Spinal cord (tissue), 10 donors: ENCODE data around the gene POLDIP3. TPM values are rescaled to one million over a fixed set of nuclear protein-coding genes. Genes with fewer than 3 reads are reported as not detected.
A peak's percentile ranks its signal among the peaks of the same experiment; 100 is the strongest.
"Not testable (repeated sequence)": the region's sequence is repeated elsewhere in the genome, so short reads cannot be mapped to it uniquely, and the experiment has no call there.

Source experiments
- DNase-seq, 6 donors: peaks; one replicate each; pipeline versions ENCODE4 v3.0.0 to v3.0.0-alpha.2; 2013 to 2015; ENCODE audit warnings: low spot score in 6 of 6, low read depth in 4 of 6
- H3K27ac ChIP-seq: one replicate; pipeline ENCODE4 v1.5.1; 2013; ENCODE audit warnings: low read depth, low read length, control low read depth
- H3K27me3 ChIP-seq: one replicate; pipeline ENCODE4 v1.6.1; 2013; ENCODE audit warnings: low read length; ENCODE audit not compliant: control insufficient read depth, insufficient read depth
- H3K36me3 ChIP-seq: one replicate; pipeline ENCODE4 v1.6.1; 2013; ENCODE audit warnings: low read length; ENCODE audit not compliant: control insufficient read depth, insufficient read depth
- H3K4me1 ChIP-seq: one replicate; pipeline ENCODE4 v1.6.1; 2013; ENCODE audit warnings: low read length; ENCODE audit not compliant: control insufficient read depth, insufficient read depth
- H3K4me3 ChIP-seq: one replicate; pipeline ENCODE4 v1.5.1; 2013; ENCODE audit warnings: low read depth, low read length, control low read depth
- H3K9me3 ChIP-seq: one replicate; pipeline ENCODE4 v1.6.1; 2013; ENCODE audit warnings: low read length; ENCODE audit not compliant: control insufficient read depth, insufficient read depth
- WGBS: methylation state at CpG from one replicate; pipeline ENCODE4 v1.1.5; 2013; ENCODE audit warnings: missing lambda C conversion rate; ENCODE audit not compliant: insufficient coverage; 5-methylcytosine and 5-hydroxymethylcytosine counted together
- polyA plus RNA-seq, 2 donors: library from polyadenylated mRNA; unstranded; fragments of 120-200 nt; gene quantifications; one replicate each; pipeline ENCODE4 v1.2.1, GENCODE V29; 2013; ENCODE audit not compliant: insufficient read length in 2 of 2
- total RNA-seq, 2 donors: library from RNA; depleted of rRNA in 1 of 2; stranded (reverse); fragments of 120-200 nt in 1 of 2; fragments of >200 nt in 1 of 2; gene quantifications; one replicate each; pipeline versions ENCODE4 v1.2.3 to v1.2.4, GENCODE V29; 2013 to 2014
- donor health status: healthy.

POLDIP3 gene
- total and polyA plus RNA-seq, 4 donors, result 29.2 to 92.6 (median 72.9) TPM

DNA sequence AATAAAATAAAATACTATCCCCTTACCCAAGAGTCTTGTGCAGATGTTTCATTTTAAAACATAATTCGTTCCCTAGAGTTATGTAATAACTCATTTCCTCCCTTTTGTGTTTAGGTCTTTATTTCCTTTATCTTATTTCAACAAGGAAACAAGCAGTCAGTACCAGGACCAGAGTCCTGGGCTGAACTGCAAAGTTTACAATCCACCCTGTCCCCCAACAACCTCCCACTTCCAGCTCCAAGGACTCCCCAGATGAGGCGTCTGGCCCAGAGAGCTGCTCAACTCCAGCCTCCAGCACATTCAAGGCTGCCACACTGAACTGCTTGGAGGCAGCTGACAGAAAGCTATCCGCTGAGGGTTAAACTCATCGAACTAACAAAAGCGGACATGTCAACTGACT, 4.5 kb downstream of the POLDIP3 start:
- WGBS, result 85% methylated on average over 5 of the region's 5 CpGs
- Histone ChIP-seq H3K27me3 (no peaks in the 10 kb centered on the region), H3K9me3 (no peaks in the 10 kb centered on the region), H3K4me1 (peaks cover 57% of the 10 kb centered on the region), H3K36me3 (peaks cover 26% of the 10 kb centered on the region), H3K27ac (peak overlapping the region; percentile 17), H3K4me3 (no peak overlapping the region)
- no peak for DNase-seq

DNA sequence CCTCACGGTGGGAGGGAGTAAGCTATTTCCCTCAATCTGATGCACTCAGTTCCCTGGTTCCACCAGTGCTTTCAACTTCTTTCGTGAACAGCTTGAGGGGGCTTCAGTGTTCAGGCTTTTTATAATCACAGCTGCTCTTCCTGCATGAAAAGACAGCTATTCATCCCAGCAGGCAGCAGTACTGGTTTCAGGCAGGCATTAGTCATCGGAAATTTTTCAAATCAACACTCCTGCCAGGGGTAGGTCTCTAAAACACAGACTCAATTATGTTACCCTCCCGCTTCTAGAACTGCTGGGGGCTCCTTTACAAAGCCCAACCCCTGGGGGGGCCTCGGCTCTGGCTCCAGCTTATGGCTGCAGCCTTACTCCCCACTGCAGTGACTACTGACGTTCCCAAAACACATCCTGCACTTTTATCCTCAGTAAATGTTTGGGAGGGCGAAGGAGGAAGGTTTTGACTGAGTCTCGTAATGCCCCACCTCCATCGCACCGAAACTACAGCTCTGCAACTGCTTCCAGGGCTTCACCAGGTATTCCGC, 5.8 kb downstream of the POLDIP3 start:
- no peaks in the 10 kb centered on the region for H3K9me3 ChIP-seq
- H3K27ac ChIP-seq, result peak overlapping the region; percentile 92
- peaks cover 29% of the 10 kb centered on the region for H3K36me3 ChIP-seq
- no peaks in the 10 kb centered on the region for H3K27me3 ChIP-seq
- peak overlapping the region; percentile 29 for H3K4me3 ChIP-seq
- H3K4me1 ChIP-seq, result peaks cover 55% of the 10 kb centered on the region
- peak in 5 of 6 donors; percentile 50 to 93 (median 60) for DNase-seq
- 12% methylated on average over 3 of the region's 11 CpGs for whole genome bisulfite sequencing

DNA sequence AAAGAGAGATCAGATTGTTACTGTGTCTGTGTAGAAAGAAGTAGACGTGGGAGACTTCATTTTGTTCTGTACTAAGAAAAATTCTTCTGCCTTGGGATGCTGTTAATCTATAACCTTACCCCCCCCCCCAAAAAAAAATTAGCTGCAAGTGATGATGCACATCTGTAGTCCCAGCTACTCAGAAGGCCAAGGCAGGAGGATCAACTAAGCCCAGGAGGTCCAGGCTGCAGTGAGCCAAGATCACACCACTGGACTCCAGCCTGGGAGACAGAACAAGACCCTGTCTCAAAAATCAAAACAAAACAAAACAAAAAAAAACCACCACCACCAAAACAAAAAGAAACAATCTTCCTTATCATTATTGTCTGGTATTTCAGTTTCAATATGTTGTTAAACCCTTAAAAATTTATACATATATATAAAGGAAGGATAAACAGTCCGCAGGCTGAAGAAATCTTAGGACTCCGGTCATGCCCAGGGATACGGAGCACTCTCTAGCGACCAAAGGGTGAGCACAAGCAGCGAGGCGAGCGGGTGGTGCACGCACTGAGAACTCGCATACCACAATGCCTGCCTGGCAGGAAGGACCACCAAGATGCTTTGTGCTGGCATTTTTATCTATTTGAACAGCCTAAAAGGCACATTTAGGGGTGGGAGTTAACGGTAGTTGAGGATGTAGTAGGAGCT, 6.4 kb downstream of the POLDIP3 start:
- Histone ChIP-seq H3K36me3 (peaks cover 29% of the 10 kb centered on the region), H3K9me3 (no peaks in the 10 kb centered on the region), H3K27me3 (no peaks in the 10 kb centered on the region), H3K4me3 (peak overlapping the region; percentile 29), H3K27ac (peak overlapping the region; percentile 92), H3K4me1 (peaks cover 49% of the 10 kb centered on the region)
- WGBS, result 8% methylated on average over 9 of the region's 11 CpGs
- DNase-seq, result no peak

DNA sequence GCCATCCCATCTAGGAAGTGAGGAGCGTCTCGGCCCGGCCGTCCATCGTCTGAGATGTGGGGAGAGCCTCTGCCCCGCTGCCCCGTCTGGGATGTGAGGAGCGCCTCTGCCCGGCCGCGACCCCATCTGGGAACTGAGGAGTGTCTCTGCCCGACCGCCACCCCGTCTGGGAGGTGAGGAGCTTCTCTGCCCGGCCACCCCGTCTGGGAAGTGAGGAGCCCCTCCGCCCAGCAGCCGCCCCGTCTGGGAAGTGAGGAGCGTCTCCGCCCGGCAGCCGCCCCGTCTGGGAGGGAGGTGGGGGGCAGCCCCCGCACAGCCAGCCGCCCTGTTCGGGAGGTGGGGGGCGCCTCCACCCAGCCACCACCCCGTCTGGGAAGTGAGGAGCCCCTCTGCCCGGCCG, 7.0 kb downstream of the POLDIP3 start:
- not testable (repeated sequence) for H3K9me3 ChIP-seq, H3K27ac ChIP-seq, H3K4me3 ChIP-seq, H3K27me3 ChIP-seq, DNase-seq
- WGBS, result 94% methylated on average over 20 of the region's 31 CpGs
- Histone ChIP-seq H3K36me3 (peaks cover 29% of the 10 kb centered on the region), H3K4me1 (peaks cover 42% of the 10 kb centered on the region)

DNA sequence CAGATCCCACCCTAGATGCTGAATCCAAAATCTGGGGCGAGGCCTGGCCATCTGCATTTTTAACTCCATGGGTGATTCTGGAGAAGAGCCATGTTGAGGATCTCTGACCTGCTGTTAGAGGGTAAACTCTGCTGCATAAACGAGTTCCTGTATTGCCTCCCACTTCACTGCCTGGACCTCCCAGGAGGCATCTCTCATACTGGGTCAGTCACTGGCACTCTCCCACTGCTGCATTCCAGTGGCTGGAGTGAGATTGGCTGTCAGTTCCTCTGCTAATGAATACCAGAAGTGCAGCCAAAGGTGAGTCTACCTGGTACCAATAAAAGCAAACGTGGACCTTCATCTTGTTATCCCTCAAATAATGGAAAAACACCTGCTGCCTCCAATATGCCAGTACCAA, 10.3 kb downstream of the POLDIP3 start:
- peaks cover 51% of the 10 kb centered on the region for H3K36me3 ChIP-seq
- DNase-seq, result no peak
- H3K4me1 ChIP-seq, result peaks cover 19% of the 10 kb centered on the region
- no peaks in the 10 kb centered on the region for H3K9me3 ChIP-seq
- no peak overlapping the region for H3K27ac ChIP-seq
- no peaks in the 10 kb centered on the region for H3K27me3 ChIP-seq
- WGBS, result 59% methylated on average over 3 of the region's 3 CpGs
- H3K4me3 ChIP-seq, result no peak overlapping the region

DNA sequence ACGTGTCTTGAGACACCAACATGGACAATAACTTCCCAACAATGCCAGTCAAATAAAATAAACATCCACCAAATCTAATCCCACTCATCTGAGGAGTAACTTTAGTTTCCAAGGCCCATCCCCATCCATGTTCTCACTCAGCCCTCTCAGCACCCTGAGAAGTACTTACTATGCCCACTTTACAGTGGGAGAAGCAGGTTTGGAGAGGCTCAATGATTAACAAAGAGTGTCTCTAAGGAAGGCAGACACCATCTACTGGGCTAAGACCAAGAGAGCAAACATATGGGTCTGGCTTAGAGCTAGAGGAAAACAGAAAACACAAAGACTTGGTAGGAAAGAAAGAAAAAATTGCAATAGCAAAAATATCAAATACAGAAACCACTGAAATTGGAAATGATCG, 11.3 kb downstream of the POLDIP3 start:
- no peak for DNase-seq
- H3K4me3 ChIP-seq, result no peak overlapping the region
- 100% methylated on average over 1 of the region's 2 CpGs for WGBS
- peaks cover 61% of the 10 kb centered on the region for H3K36me3 ChIP-seq
- H3K27me3 ChIP-seq, result no peaks in the 10 kb centered on the region
- H3K4me1 ChIP-seq, result peaks cover 11% of the 10 kb centered on the region
- no peaks in the 10 kb centered on the region for H3K9me3 ChIP-seq
- no peak overlapping the region for H3K27ac ChIP-seq

DNA sequence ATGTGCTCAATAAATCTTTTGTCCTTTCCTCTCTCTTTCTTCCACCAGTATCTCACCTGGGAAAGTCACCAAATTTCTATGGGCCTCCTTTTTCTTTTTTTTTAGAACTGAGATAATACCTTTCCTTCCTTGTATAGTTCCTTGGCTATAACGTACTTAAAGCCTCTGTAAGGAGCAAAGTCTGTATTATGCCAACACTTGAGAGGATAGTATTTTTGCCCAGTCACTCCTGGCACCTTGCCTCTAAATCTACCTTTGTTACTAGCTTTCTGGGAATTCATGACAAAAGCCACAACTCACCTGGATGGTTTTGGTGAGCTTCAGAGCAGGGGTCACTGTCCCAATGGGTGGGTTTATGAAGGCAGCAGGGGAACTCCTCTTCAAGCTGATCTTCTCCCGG, 12.2 kb downstream of the POLDIP3 start:
- Histone ChIP-seq H3K9me3 (no peaks in the 10 kb centered on the region), H3K36me3 (peaks cover 64% of the 10 kb centered on the region), H3K4me1 (peaks cover 2% of the 10 kb centered on the region), H3K27ac (no peak overlapping the region), H3K27me3 (no peaks in the 10 kb centered on the region), H3K4me3 (no peak overlapping the region)
- no peak for DNase-seq
- 100% methylated on average over 1 of the region's 2 CpGs for WGBS

DNA sequence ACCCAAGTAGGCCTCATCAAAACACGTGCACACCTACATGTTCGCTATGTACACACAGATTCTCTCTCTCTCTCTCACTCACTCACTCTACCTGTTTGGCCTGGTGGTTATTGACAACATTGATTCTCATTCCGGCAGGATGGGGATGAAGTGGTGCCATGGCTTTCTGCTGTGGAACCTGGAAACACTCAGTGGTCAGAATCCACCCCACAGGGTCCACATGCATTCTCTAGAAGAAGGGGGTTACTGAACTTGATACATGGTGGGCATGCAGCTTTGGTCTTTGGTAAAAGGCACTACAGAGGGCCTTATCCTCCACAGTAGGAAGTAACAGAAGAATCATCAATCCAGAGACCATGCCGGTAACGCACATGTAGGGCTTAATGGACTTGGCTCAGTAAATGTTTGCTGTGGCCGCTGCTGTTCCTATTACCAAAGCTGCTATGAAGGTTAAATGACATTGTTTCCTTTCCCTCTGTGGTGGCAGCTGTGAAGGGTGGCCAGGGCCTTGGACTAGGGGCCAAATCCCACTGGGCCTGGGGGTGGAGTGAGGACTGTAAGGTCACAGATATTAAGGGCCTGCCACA, 12.7 kb downstream of the POLDIP3 start:
- WGBS, result 94% methylated on average over 2 of the region's 6 CpGs
- H3K27ac ChIP-seq, result no peak overlapping the region
- H3K36me3 ChIP-seq, result peaks cover 64% of the 10 kb centered on the region

DNA sequence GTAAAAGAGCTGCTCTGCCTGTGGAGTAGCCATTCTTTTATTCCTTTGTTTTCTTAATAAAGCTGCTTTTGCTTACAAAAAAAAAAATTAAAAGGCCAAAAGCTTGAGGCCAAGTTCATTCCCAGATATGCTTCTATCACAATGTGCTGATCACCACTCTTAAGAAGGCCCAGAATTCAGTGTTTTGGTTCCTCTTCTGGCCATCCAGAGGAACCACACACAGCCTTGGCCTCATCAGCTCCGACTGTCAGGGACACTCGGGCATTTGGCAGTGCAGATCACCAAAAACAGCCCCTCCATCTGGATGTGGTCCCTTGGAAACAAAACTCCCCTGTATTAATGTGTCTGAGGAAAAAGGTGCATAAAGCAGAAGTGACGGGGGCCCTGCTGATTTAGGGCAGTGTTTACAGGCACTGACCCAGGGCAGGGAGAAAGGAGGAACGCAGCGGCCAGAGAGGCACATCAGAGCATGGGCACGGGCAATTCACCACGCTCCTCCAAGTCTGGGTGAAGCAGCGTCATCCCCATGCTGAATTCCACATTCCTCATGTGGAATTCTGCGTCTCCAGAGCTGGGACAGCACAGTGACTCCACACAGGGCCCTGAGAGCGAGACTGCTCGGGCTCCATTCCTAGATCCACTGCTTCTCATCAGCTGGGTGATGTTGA, 17.7 kb downstream of the POLDIP3 start:
- 93% methylated on average over 9 of the region's 11 CpGs for WGBS
- H3K4me1 ChIP-seq, result no peaks in the 10 kb centered on the region
- no peaks in the 10 kb centered on the region for H3K9me3 ChIP-seq
- no peak for DNase-seq
- H3K36me3 ChIP-seq, result peaks cover 86% of the 10 kb centered on the region
- H3K27me3 ChIP-seq, result no peaks in the 10 kb centered on the region
- no peak overlapping the region for H3K27ac ChIP-seq
- H3K4me3 ChIP-seq, result no peak overlapping the region

More for the DNA sequence above, 12.7 kb downstream of the POLDIP3 start:
- H3K4me1 ChIP-seq, result no peaks in the 10 kb centered on the region
- no peak for DNase-seq
- no peaks in the 10 kb centered on the region for H3K27me3 ChIP-seq
- H3K9me3 ChIP-seq, result no peaks in the 10 kb centered on the region
- H3K4me3 ChIP-seq, result no peak overlapping the region
